Endothelial cell (in vitro differentiated cells): Measurements from ENCODE around the gene RAB6B. TPM values are rescaled to one million over a fixed set of nuclear protein-coding genes. Genes with fewer than 3 reads are reported as not detected.
A peak's percentile ranks its signal among the peaks of the same experiment; 100 is the strongest.

Experiments used
- DNase-seq: peaks from one replicate; pipeline ENCODE4 v3.0.0; 2021; ENCODE audit warnings: low spot score
- H3K27ac Mint-ChIP-seq: one replicate; pipeline ENCODE4 v1.8.0; 2021; ENCODE audit warnings: mixed read lengths, inconsistent platforms; ENCODE audit not compliant: unreplicated experiment
- H3K27me3 Mint-ChIP-seq: one replicate; pipeline ENCODE4 v1.8.0; 2021; ENCODE audit warnings: mild to moderate bottlenecking, moderate library complexity, mixed read lengths, inconsistent platforms; ENCODE audit not compliant: unreplicated experiment
- H3K36me3 Mint-ChIP-seq: one replicate; pipeline ENCODE4 v1.8.0; 2021; ENCODE audit warnings: mild to moderate bottlenecking, low read depth, mixed read lengths, inconsistent platforms; ENCODE audit not compliant: unreplicated experiment
- H3K4me1 Mint-ChIP-seq: one replicate; pipeline ENCODE4 v1.8.0; 2021; ENCODE audit warnings: mild to moderate bottlenecking, mixed read lengths, inconsistent platforms; ENCODE audit not compliant: unreplicated experiment
- H3K4me3 Mint-ChIP-seq: one replicate; pipeline ENCODE4 v1.8.0; 2021; ENCODE audit warnings: mild to moderate bottlenecking, mixed read lengths, inconsistent platforms; ENCODE audit not compliant: unreplicated experiment
- H3K9me3 Mint-ChIP-seq: one replicate; pipeline ENCODE4 v1.8.0; 2021; ENCODE audit warnings: mixed read lengths, inconsistent platforms; ENCODE audit not compliant: unreplicated experiment
- total RNA-seq: library from RNA; stranded (reverse); fragmentation: NEBNext Ultra II Directional; extraction: Animal tissue kit (Norgen Biotek cat#: 25700); gene quantifications from one replicate; pipeline ENCODE4 v1.2.1, GENCODE V29; 2021; ENCODE audit not compliant: unreplicated experiment
- TF ChIP-seq, protein P1 (sequence below): fragments of 200-600 bp; sonication (generic); IDR thresholded peaks from one replicate; pipeline ENCODE4 v1.5.0; 2021; ENCODE audit warnings: antibody characterized with exemption; ENCODE audit not compliant: unreplicated experiment

The RAB6B gene
- total RNA-seq, 1 donor from 2014 or later, result 3.9 TPM

DNA sequence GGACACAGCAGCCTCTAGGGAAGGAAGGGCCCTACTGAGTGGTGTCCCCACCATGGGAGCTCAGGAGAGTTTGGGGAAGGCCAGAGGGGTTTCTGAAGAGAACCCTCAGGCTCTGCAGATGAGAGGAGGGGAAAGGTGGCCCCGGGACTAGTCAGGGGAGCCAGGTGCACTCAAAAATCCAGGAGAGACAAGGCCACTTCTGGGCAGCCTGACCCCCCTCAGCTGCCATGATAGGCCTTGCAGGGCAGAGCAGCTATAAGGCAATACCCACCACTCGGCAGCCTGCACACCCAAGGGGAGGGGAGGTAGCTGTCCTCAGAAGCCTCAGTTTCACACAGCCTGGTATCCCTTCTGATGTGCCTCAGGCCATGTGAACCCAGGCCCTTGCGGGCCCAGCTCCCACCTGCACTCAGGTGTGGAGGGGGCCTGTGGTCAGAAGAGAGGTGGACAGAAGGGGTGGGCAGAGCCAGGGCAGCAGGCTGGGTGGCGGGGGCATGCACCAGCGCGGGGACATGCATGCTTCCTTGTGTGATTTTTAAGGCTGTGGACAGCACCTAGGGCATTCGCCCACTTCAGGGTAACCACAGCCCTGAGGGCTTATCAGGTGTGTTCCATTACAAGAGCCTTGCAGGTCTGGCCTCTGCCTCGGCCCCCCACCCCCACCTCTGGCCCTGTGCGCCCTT lies 55.5 kb downstream of the RAB6B start:
- H3K4me3 Mint-ChIP-seq, result no peak overlapping the region
- H3K27ac Mint-ChIP-seq, result no peak overlapping the region
- no peaks in the 10 kb centered on the region for H3K36me3 Mint-ChIP-seq
- no peaks in the 10 kb centered on the region for H3K4me1 Mint-ChIP-seq
- DNase-seq, result no peak
- peaks cover 7% of the 10 kb centered on the region for H3K27me3 Mint-ChIP-seq
- H3K9me3 Mint-ChIP-seq, result no peaks in the 10 kb centered on the region
- TF ChIP-seq, protein P1, sequence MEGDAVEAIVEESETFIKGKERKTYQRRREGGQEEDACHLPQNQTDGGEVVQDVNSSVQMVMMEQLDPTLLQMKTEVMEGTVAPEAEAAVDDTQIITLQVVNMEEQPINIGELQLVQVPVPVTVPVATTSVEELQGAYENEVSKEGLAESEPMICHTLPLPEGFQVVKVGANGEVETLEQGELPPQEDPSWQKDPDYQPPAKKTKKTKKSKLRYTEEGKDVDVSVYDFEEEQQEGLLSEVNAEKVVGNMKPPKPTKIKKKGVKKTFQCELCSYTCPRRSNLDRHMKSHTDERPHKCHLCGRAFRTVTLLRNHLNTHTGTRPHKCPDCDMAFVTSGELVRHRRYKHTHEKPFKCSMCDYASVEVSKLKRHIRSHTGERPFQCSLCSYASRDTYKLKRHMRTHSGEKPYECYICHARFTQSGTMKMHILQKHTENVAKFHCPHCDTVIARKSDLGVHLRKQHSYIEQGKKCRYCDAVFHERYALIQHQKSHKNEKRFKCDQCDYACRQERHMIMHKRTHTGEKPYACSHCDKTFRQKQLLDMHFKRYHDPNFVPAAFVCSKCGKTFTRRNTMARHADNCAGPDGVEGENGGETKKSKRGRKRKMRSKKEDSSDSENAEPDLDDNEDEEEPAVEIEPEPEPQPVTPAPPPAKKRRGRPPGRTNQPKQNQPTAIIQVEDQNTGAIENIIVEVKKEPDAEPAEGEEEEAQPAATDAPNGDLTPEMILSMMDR, result no peak

DNA sequence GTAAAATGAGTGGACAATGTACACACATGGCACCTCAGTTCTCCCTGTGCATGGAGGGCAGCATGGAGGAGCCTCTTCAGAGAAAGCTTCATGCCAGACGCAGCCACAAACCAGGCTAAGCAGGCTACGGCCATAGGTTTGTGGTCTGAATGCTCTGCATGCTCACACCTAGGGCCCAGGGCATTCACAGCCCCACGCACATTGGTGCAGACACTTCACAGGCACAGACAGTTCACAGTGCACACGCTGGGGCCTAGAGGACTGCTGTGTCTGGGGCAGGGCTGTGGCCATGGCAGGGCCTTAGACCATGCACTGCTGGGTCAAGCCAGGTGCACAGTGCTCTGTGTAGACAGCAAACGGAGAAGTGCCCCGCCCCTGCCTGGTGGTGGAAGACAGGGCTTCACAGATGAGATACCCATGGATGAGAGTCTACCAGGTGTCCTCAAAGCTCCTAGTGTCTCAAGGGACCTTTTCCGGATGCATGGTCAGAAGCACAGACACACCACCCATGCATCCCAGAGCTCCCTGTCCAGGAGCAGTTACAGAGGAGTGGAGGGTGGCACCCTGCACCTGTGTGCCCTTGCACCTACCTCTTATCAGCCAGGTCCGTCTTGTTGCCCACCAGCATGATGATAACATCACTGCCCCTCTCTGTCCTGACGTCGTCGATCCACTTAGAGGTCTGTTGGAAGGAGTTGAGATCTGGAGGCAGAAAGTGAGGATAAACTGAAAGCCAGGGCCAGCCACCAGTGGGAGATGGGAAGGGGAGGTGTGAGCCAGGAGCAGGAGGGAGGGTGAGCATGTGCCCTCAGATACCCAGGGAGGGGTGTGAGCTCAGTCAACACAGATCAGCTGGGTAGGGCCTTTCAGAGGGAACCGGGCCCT lies 56.5 kb downstream of the RAB6B start:
- peaks cover 7% of the 10 kb centered on the region for H3K27me3 Mint-ChIP-seq
- DNase-seq, result no peak
- H3K27ac Mint-ChIP-seq, result peak overlapping the region; percentile 21
- TF ChIP-seq, protein P1, result no peak
- no peaks in the 10 kb centered on the region for H3K9me3 Mint-ChIP-seq
- no peak overlapping the region for H3K4me3 Mint-ChIP-seq
- H3K4me1 Mint-ChIP-seq, result no peaks in the 10 kb centered on the region
- H3K36me3 Mint-ChIP-seq, result no peaks in the 10 kb centered on the region

GRCh38 chr3:133838296-133838789 lies 57.3 kb downstream of the RAB6B start:
- no peaks in the 10 kb centered on the region for H3K9me3 Mint-ChIP-seq
- no peak overlapping the region for H3K27ac Mint-ChIP-seq
- H3K27me3 Mint-ChIP-seq, result peaks cover 7% of the 10 kb centered on the region
- no peak overlapping the region for H3K4me3 Mint-ChIP-seq
- no peaks in the 10 kb centered on the region for H3K36me3 Mint-ChIP-seq
- TF ChIP-seq, protein P1, result no peak
- H3K4me1 Mint-ChIP-seq, result no peaks in the 10 kb centered on the region
- no peak for DNase-seq

DNA sequence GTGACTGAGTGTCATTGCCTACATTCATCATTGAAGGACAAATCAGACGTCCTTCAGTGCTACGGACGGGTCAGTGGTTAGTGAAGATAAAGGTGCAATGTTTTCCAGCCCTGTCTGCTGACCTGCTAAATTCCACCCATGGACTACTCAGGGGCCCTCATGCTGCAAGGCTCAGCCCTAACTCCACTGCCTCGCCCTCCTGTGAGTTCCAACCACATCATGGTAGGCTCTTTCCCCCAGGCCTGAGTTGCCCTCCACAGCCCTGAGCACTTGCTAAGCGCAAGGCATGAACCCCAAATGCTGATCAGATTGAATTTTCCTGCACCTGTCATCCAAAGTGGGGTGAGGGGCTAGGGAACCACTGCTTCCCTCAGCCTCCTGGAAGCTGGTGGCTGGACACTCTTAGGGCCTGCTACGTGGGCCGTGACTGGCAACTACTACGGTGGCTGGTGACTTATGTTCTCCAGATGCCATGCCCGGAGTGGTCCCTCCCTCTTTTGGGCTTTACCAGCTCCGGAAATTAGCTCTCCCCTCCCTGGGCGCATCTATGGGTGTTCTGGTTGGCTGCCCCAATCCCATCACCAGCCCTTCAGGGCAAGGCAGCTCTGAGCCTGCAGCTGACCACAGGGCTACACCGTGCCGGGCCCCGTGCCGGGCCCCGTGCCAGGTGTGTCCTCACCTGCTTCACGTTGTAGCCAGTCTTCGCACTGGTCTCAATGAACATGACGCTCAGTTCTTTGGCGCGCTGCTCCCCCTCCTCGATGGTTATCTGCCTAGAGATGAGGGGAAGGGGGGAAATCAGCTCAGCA lies 58.0 kb downstream of the RAB6B start:
- H3K27me3 Mint-ChIP-seq, result peaks cover 9% of the 10 kb centered on the region
- DNase-seq, result no peak
- TF ChIP-seq, protein P1, result no peak
- no peaks in the 10 kb centered on the region for H3K4me1 Mint-ChIP-seq
- H3K4me3 Mint-ChIP-seq, result no peak overlapping the region
- H3K27ac Mint-ChIP-seq, result no peak overlapping the region
- H3K9me3 Mint-ChIP-seq, result no peaks in the 10 kb centered on the region
- H3K36me3 Mint-ChIP-seq, result no peaks in the 10 kb centered on the region
